ENCODE data around the gene SLIT2. TPM values are rescaled to one million over a fixed set of nuclear protein-coding genes. Genes with fewer than 3 reads are reported as not detected.

Gene SLIT2
- total and polyA plus RNA-seq, 7 donors: 0.23 to 49.0 (median 27.0) TPM

DNA sequence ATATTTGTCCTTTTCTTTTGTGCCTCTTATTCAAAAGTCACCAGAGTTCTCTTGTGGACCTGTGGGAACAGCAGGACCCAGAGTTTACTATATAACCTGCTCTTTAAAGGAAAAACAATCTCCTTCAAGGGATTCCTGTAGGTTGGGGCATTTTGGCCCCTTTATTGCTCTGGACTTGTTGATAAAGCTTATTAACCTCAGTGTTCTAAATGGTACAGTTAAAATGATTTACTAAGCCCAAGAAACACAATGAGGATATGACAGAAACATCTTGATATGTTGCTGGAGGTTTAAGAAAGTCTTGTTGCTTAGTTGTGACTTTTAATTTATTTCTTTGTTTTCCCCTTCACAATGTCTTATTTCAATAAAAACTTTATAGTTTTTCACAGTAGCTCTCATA, 46.8 kb downstream of the SLIT2 start:
- TF ChIP-seq POLR2AphosphoS5 (IDR thresholded peaks at IDR 0.05) (no peak), POLR2A (IDR thresholded peaks at IDR 0.05) (no peak), EP300 (IDR thresholded peaks at IDR 0.05) (no peak)
- TF ChIP-seq, protein P1, sequence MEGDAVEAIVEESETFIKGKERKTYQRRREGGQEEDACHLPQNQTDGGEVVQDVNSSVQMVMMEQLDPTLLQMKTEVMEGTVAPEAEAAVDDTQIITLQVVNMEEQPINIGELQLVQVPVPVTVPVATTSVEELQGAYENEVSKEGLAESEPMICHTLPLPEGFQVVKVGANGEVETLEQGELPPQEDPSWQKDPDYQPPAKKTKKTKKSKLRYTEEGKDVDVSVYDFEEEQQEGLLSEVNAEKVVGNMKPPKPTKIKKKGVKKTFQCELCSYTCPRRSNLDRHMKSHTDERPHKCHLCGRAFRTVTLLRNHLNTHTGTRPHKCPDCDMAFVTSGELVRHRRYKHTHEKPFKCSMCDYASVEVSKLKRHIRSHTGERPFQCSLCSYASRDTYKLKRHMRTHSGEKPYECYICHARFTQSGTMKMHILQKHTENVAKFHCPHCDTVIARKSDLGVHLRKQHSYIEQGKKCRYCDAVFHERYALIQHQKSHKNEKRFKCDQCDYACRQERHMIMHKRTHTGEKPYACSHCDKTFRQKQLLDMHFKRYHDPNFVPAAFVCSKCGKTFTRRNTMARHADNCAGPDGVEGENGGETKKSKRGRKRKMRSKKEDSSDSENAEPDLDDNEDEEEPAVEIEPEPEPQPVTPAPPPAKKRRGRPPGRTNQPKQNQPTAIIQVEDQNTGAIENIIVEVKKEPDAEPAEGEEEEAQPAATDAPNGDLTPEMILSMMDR (IDR thresholded peaks at IDR 0.05): no peak
- H3K4me3 ChIP-seq: no peak overlapping the region
- H3K9me3 ChIP-seq: no peaks in the 10 kb centered on the region
- no peaks in the 10 kb centered on the region for H3K27me3 ChIP-seq
- H3K4me1 ChIP-seq: peaks cover 0 to 10% (median 4%) of the 10 kb centered on the region in 4 donors
- no peaks in the 10 kb centered on the region for H3K36me3 ChIP-seq
- no peak overlapping the region for H3K27ac ChIP-seq
- no peak for DNase-seq
- intact Hi-C loops (cut with DNase I): no loop called here

DNA sequence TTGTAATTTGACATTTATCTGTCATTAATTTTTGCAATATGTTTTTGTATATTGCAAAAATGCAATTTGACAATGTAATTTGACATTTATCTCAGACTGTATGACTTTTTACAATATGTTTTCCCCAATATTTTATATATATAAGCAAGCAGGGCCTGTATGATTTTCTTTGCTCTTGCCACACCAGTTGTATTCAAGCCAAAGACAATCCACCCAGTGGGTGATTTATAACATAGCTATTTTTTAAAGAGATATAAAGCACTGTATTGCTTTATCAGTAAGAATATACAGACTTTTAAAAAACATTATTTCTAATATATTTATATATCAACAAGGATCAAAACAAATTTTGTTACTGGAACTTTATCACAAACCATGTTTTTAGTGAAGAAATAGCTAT, 47.3 kb downstream of the SLIT2 start:
- Histone ChIP-seq H3K9me3 (no peaks in the 10 kb centered on the region), H3K27me3 (no peaks in the 10 kb centered on the region), H3K36me3 (no peaks in the 10 kb centered on the region), H3K4me3 (no peak overlapping the region), H3K27ac (no peak overlapping the region), H3K4me1 (peaks cover 0 to 10% (median 4%) of the 10 kb centered on the region in 4 donors)
- TF ChIP-seq EP300 (IDR thresholded peaks at IDR 0.05) (no peak), POLR2AphosphoS5 (IDR thresholded peaks at IDR 0.05) (no peak)
- intact Hi-C loops (cut with DNase I): no loop called here
- DNase-seq: no peak

DNA sequence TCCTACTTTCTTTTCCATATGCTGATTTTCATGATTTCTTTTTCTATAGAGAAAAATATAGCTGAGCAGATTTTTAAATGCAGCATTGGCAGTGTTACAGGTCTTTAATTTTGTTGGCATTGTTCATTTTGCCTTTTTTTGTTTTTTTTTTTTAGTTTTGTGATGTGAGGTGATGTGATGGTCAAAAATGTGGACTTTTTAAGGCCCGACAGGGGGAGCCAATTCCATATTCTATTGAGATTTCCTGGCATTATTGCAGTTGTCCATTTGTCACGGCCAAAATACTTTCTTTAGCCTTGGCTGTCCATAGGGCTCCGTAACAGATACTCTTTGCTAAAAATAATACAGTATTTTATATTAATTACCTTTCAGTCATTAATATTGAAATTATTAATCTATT, 47.8 kb downstream of the SLIT2 start:
- Histone ChIP-seq H3K4me3 (no peak overlapping the region), H3K9me3 (no peaks in the 10 kb centered on the region), H3K4me1 (peaks cover 0 to 10% (median 4%) of the 10 kb centered on the region in 4 donors), H3K36me3 (no peaks in the 10 kb centered on the region), H3K27ac (no peak overlapping the region), H3K27me3 (no peaks in the 10 kb centered on the region)
- DNase-seq: no peak
- 57 to 68% methylated on average over 3 of the region's 3 CpGs for WGBS, 2 donors
- TF ChIP-seq POLR2A (IDR thresholded peaks at IDR 0.05) (no peak), EP300 (IDR thresholded peaks at IDR 0.05) (no peak), POLR2AphosphoS5 (IDR thresholded peaks at IDR 0.05) (no peak)
- TF ChIP-seq, protein P1 (IDR thresholded peaks at IDR 0.05): no peak
- intact Hi-C loops (cut with DNase I): no loop called here

DNA sequence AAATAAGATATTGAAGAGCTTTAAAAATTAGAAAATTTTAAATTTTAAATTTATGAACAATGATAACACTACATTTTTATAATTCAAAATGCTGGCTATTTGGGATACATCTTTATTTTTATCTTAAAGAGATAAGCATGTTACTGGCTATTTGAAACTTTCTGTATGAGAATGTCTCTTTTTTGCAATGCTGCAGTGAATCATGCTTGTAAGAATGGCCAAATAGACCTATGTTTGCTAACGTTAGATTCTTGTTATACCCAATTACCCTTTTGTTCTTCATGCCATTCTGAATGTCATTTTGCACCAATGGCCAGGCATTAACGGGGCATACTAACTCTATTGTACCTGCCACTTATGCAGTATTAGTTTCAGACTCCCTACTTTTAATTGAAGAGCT, 49.5 kb downstream of the SLIT2 start:
- Histone ChIP-seq H3K27ac (no peak overlapping the region), H3K36me3 (no peaks in the 10 kb centered on the region), H3K4me1 (peaks cover 0 to 10% (median 4%) of the 10 kb centered on the region in 4 donors), H3K9me3 (no peaks in the 10 kb centered on the region), H3K4me3 (no peak overlapping the region), H3K27me3 (no peaks in the 10 kb centered on the region)
- intact Hi-C loops (cut with DNase I): loop anchor here (10.0 kb wide), 1 partner anchor 244 kb away; no protein-coding TSS in a partner anchor
- TF ChIP-seq POLR2AphosphoS5 (IDR thresholded peaks at IDR 0.05) (no peak), POLR2A (IDR thresholded peaks at IDR 0.05) (no peak), EP300 (IDR thresholded peaks at IDR 0.05) (no peak)
- TF ChIP-seq, protein P1 (IDR thresholded peaks at IDR 0.05): no peak
- 48 to 53% methylated on average over 2 of the region's 2 CpGs for WGBS, 2 donors
- DNase-seq: no peak
